K562 (cell line): ENCODE data around the gene GOLPH3.

Experiments used
- BRF1 ChIP-seq: IDR thresholded peaks from 3 replicates; pipeline ENCODE4 v1.6.1; 2011; ENCODE audit warnings: borderline replicate concordance, mild to moderate bottlenecking; ENCODE audit not compliant: insufficient read length; ENCODE audit errors: extremely low read depth
- E2F3 ChIP-seq: fragments of 250-450 bp; sonication (Bioruptor Pico); IDR thresholded peaks from 2 replicates; pipeline ENCODE4 v1.4.0; 2020; ENCODE audit warnings: mild to moderate bottlenecking
- SP2 ChIP-seq: IDR thresholded peaks from 2 replicates; pipeline ENCODE4 v1.6.1; 2011; ENCODE audit warnings: mild to moderate bottlenecking, low read depth, low read length, moderate library complexity; ENCODE audit not compliant: poor library complexity, severe bottlenecking; ENCODE audit errors: extremely low read depth
- ZKSCAN3 ChIP-seq: fragments of 250-450 bp; sonication (Bioruptor Pico); IDR thresholded peaks from 2 replicates; pipeline ENCODE4 v1.4.0; 2020
- TF ChIP-seq, protein P1 (sequence below): fragments of 250-450 bp; sonication (Bioruptor Pico); IDR thresholded peaks from 2 replicates; pipeline ENCODE4 v1.5.0; 2021; ENCODE audit warnings: mild to moderate bottlenecking, borderline replicate concordance
- TF ChIP-seq, protein P2 (sequence below), 2 experiments: fragments of 450-650 bp; formaldehyde crosslinking in 1 of 2; IDR thresholded peaks; 2 replicates each; pipeline versions ENCODE4 v1.4.0 to v1.6.1; 2014 to 2020; ENCODE audit warnings: mild to moderate bottlenecking in 2 of 2, borderline replicate concordance in 1 of 2, low read depth in 1 of 2
- TF ChIP-seq, protein P3 (sequence below), 3 experiments: IDR thresholded peaks in 2 of 3; conservative IDR thresholded peaks in 1 of 3; 2 replicates each; pipeline ENCODE4 v1.5.1; 2011 to 2012; ENCODE audit warnings: low read length in 3 of 3, mild to moderate bottlenecking in 3 of 3, control low read depth in 2 of 3, improper control_type of control experiment in 1 of 3, inconsistent platforms in 1 of 3, low read depth in 1 of 3, mixed read lengths in 1 of 3, moderate library complexity in 1 of 3; ENCODE audit not compliant: insufficient read depth in 2 of 3
- TF ChIP-seq, protein P4 (sequence below), 2 experiments: IDR thresholded peaks in 1 of 2; conservative IDR thresholded peaks in 1 of 2; 2 replicates each; pipeline ENCODE4 v1.6.1; 2016; ENCODE audit warnings: low read depth in 2 of 2, mild to moderate bottlenecking in 1 of 2, missing compliant biosample characterization in 1 of 2, missing genetic modification characterization in 1 of 2, moderate library complexity in 1 of 2

DNA sequence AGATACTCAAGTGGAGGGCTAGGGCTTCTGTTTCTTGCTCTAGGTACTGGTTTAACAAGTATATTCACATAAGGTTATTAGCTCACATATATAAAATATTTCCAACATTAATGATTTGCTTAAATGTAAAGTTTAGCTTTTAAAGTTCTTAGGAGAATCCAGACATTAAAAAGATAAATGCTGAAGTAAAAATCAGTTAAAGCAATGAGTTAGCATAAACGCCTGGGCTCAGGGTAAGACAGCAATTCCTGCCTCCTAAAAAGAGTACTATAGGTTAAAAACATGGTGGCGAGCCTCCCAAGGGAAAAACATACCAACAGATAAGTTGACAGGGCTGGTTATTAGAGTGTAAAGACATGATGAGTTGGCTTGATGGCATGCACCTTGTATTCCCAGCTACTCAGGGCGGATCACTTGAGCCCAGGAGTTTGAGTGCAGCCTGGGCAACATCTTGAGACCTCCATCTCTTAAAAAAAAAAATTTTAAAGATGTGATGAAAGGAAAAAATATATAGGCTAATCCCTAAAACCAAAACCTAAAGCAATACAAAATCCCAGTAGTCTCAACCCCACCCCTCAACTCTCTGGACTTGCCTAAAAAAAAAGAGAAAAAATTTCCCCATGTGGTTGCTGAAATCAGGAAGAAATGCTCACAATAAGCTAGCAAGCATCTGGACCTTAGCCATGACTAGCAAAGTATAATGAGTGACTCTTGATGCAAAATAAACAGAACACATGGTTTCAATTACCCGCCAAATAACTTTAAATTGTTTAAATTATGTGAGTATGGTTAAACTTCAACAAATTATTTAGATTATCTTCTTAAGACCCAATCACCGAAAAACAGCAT lies 3.6 kb downstream of the GOLPH3 start:
- TF ChIP-seq ZKSCAN3 (CRISPR knock-in tag) (no peak), BRF1 (no peak), E2F3 (no peak), SP2 (no peak)
- TF ChIP-seq, protein P1, sequence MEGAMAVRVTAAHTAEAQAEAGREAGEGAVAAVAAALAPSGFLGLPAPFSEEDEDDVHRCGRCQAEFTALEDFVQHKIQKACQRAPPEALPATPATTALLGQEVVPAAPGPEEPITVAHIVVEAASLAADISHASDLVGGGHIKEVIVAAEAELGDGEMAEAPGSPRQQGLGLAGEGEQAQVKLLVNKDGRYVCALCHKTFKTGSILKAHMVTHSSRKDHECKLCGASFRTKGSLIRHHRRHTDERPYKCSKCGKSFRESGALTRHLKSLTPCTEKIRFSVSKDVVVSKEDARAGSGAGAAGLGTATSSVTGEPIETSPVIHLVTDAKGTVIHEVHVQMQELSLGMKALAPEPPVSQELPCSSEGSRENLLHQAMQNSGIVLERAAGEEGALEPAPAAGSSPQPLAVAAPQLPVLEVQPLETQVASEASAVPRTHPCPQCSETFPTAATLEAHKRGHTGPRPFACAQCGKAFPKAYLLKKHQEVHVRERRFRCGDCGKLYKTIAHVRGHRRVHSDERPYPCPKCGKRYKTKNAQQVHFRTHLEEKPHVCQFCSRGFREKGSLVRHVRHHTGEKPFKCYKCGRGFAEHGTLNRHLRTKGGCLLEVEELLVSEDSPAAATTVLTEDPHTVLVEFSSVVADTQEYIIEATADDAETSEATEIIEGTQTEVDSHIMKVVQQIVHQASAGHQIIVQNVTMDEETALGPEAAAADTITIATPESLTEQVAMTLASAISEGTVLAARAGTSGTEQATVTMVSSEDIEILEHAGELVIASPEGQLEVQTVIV, result no peak
- TF ChIP-seq, protein P2, sequence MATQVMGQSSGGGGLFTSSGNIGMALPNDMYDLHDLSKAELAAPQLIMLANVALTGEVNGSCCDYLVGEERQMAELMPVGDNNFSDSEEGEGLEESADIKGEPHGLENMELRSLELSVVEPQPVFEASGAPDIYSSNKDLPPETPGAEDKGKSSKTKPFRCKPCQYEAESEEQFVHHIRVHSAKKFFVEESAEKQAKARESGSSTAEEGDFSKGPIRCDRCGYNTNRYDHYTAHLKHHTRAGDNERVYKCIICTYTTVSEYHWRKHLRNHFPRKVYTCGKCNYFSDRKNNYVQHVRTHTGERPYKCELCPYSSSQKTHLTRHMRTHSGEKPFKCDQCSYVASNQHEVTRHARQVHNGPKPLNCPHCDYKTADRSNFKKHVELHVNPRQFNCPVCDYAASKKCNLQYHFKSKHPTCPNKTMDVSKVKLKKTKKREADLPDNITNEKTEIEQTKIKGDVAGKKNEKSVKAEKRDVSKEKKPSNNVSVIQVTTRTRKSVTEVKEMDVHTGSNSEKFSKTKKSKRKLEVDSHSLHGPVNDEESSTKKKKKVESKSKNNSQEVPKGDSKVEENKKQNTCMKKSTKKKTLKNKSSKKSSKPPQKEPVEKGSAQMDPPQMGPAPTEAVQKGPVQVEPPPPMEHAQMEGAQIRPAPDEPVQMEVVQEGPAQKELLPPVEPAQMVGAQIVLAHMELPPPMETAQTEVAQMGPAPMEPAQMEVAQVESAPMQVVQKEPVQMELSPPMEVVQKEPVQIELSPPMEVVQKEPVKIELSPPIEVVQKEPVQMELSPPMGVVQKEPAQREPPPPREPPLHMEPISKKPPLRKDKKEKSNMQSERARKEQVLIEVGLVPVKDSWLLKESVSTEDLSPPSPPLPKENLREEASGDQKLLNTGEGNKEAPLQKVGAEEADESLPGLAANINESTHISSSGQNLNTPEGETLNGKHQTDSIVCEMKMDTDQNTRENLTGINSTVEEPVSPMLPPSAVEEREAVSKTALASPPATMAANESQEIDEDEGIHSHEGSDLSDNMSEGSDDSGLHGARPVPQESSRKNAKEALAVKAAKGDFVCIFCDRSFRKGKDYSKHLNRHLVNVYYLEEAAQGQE (IDR thresholded peaks at IDR 0.05; ENCODE audit: borderline replicate concordance), result no peak
- TF ChIP-seq, protein P2 (CRISPR knock-in tag; IDR thresholded peaks at IDR 0.05; ENCODE audit: low read depth), result no peak
- TF ChIP-seq, protein P3, sequence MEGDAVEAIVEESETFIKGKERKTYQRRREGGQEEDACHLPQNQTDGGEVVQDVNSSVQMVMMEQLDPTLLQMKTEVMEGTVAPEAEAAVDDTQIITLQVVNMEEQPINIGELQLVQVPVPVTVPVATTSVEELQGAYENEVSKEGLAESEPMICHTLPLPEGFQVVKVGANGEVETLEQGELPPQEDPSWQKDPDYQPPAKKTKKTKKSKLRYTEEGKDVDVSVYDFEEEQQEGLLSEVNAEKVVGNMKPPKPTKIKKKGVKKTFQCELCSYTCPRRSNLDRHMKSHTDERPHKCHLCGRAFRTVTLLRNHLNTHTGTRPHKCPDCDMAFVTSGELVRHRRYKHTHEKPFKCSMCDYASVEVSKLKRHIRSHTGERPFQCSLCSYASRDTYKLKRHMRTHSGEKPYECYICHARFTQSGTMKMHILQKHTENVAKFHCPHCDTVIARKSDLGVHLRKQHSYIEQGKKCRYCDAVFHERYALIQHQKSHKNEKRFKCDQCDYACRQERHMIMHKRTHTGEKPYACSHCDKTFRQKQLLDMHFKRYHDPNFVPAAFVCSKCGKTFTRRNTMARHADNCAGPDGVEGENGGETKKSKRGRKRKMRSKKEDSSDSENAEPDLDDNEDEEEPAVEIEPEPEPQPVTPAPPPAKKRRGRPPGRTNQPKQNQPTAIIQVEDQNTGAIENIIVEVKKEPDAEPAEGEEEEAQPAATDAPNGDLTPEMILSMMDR (IDR thresholded peaks at IDR 0.05 in 2 of 3, conservative IDR thresholded peaks at IDR 0.05 in 1 of 3; ENCODE audit: insufficient read depth in 2 of 3, low read depth in 1 of 3, low read length in 3 of 3), result no peak
- TF ChIP-seq, protein P4, sequence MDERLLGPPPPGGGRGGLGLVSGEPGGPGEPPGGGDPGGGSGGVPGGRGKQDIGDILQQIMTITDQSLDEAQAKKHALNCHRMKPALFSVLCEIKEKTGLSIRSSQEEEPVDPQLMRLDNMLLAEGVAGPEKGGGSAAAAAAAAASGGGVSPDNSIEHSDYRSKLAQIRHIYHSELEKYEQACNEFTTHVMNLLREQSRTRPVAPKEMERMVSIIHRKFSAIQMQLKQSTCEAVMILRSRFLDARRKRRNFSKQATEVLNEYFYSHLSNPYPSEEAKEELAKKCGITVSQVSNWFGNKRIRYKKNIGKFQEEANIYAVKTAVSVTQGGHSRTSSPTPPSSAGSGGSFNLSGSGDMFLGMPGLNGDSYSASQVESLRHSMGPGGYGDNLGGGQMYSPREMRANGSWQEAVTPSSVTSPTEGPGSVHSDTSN (CRISPR knock-in tag; IDR thresholded peaks at IDR 0.05; ENCODE audit: low read depth), result no peak
- TF ChIP-seq, protein P4 (tag; conservative IDR thresholded peaks at IDR 0.05; ENCODE audit: low read depth), result no peak
